GM19023 (cell line): ENCODE measurements around the gene STMN3.

Source experiments
- ATAC-seq: cut with Tn5 transposase; IDR thresholded peaks from one replicate; pipeline ENCODE4 v1.9.1; 2021; ENCODE audit warnings: mild to moderate bottlenecking, moderate library complexity; ENCODE audit not compliant: unreplicated experiment

Gene STMN3

GRCh38 chr20:63692436-63693082 is 39.3 kb upstream of the STMN3 start:
- ATAC-seq, result no peak

DNA sequence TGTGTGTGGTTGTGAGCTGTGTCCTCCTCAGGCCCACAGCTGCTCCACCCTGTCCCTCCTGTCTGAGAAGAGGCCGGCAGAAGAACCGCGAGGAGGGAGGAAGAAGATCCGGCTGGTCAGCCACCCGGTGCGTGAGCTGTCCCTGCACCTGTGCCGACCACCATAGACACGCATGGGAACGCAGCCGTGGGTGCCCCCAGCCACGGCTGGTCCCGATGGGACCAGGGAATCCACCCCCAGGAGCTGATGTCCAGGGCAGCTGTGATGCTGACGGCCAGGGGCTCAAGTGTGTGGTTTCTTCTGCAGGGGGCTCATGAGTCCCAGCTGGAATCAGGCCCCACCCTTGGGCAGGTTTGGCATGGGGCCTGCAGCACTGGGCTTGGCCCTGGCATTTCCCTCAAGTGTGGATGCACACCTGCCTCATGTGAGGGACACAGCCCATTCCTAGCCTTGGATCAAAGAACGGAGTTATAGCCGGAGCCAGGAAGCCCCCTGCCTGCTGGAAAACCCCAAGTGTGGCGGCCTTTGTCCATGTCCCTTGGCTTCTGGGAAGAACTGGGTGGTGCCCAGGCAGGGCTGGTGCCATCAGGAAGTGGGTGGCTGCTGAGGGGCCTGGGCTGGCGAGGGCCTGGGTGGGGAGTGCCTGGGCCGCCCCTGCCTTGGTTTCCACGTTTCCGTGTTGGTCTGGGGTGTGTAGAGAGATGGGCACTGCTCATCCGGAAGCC is 38.6 kb upstream of the STMN3 start:
- no peak for ATAC-seq

DNA sequence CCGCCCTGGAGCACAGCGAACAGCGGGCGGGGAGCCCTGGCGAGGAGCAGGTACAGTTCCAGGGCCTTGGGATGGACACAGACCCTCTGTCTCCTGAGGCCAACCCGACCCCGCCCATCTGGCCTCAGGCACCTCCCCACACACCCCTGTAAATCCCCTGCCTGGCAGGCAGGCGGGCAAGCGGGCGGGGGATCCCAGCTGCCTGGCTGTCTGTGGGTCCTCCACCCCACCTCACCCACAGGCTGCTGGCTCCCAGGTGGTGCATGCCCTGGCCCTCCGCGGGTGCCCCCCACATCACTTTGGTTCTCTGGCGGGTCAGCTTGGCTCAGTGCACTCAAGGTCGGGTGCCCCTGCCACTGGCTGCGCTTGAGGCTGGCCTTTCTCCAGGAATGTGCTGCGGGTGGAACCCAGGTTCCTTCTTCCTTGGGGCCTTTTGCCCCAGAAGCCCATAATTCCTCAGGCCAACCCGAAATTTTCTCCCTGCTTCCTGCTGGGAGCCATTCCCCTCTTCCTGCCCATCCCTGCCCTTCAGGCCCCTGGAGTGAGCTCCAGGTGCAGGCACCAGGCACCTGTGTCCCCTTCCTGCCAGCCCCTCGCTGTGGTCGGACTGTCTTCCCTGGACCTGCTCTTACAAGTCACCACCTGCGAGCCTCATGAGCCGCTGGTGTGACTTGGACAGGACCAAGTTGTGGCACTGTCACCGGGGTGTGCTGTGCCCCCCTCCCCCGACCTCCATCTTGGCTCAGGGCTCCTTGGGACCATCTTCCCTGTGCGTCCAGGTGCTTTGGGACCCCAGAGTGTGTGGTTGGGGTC is 37.9 kb upstream of the STMN3 start:
- ATAC-seq, result no peak

DNA sequence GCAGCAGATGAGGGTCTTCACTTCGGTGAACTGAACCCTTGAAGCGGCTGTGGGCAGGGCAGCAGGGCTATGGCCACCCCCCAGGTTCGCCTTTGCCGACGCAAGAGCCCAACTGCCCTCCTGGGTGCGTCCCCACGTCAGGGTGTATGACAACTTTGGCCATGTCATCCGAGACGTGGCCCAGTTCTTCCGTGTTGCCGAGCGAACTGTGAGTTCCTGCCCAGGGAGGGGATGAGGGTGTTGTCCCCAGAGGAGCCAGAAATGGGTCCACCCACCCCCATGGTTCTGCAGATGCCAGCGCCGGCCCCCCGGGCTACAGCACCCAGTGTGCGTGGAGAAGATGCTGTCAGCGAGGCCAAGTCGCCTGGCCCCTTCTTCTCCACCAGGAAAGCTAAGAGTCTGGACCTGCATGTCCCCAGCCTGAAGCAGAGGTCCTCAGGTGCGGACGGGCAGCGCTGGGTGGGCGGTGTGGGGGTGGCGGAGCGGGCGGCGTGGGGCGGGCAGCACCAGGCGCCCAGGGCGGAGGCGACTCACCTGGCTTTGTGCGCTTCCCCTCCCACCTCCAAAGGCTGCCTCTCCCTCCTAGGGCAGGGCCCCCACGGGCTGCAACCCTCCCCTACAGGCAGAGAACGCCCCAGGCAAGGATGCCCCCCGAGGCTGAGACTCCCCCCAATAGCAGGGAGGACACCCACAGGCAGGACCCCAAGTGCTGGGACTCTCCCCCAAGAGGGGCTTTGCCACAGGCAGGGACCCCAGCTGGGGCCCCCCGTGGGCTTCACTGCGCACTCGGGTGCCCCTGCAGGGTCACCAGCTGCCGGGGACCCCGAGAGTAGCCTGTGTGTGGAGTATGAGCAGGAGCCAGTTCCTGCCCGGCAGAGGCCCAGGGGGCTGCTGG is 37.0 kb upstream of the STMN3 start:
- no peak for ATAC-seq

DNA sequence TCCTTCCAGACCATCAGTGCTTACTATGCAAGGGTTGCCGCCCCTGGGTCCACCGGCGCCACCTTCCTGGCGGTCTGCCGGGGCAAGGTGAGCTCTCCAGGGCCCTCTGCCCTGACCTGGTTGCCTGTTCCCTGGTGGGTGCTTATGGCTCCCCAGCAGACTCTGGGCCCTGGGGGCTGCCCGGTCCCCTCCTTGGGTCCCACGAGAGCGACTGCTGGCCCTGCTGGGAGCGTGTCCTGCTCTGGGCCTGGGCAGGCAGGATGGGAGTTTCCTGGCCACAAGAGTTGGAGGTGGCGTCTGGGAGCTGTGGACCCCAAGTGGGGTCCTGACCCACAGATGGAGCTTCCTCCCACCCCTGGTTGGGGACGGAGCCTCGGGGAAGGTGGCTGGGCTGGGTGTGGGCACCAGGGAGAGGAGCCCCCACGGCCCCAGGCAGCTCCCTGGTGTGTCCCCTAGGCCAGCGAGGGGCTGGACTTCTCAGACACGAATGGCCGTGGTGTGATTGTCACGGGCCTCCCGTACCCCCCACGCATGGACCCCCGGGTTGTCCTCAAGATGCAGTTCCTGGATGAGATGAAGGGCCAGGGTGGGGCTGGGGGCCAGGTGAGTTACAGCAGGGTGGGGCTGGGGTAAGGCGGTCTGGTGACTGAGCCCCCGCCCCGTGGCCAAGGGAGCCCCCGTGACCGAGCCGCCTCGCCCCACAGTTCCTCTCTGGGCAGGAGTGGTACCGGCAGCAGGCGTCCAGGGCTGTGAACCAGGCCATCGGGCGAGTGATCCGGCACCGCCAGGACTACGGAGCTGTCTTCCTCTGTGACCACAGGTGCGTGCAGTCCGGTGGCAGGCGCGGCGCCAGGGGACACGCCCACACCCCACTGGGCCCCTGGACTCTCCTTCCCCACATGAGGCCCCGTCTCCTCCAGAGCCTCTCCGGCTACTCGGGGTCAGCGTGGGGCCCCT is 36.1 kb upstream of the STMN3 start:
- no peak for ATAC-seq

DNA sequence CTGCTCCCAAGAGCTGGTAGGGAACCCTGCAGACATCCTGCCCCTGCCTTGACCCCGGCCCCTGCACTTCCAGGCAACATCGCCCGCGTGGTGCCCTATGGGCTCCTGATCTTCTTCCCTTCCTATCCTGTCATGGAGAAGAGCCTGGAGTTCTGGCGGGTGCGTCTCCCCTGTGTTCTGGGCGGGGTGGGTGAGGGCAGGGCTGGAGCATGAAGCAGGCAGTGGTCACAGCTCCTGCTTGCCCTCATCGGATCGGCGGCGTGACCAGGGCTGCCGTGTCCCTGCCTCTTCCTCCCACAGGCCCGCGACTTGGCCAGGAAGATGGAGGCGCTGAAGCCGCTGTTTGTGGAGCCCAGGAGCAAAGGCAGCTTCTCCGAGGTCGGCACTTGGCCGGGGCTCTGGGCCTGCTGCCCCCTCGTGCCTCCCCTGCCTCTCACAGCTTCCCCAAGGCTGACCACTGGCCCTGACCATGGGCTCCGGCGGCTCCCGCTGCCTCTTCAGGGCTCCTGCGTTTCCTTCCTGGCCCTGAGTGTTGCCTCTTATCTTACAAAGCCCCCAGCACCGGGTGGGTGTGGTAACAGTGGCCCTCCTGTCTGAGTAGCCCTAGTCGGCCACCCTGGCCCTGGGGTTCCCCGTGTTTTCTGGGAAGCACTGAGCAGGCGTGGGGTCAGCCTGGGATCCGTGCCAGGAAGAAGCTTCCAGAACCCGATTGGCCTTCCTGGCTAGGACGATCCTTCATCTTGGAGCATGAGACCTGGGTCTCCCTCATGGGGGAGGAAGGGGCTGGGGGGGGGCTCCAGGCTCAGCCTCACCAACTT is 35.2 kb upstream of the STMN3 start:
- no peak for ATAC-seq

DNA sequence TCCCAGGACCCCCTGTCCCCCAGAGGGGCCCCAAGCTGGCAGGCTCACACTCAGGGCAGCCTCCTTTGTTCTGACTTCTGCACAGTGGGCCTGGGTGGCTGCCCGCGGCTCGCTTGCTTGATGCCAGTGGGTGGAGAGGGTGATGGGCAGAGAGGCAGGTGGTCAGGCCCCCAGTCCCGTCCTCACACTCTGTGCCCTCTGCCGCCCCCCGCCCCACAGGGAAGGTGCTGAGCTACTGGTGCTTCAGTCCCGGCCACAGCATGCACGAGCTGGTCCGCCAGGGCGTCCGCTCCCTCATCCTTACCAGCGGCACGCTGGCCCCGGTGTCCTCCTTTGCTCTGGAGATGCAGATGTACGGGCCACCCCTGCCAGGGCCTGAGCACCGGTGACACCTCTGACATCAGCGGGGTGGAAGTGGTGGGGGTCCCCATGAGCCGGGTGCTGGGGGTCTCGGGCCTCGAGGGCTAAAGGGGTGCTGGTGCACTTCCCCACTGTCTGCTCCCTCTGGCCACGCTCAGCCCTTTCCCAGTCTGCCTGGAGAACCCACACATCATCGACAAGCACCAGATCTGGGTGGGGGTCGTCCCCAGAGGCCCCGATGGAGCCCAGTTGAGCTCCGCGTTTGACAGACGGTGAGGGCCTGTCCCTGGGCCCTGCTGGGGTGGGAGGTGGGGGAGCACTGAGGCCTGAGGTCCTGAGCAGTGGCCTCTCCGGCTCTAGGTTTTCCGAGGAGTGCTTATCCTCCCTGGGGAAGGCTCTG is 34.4 kb upstream of the STMN3 start:
- no peak for ATAC-seq

- no peak for ATAC-seq
These were observed 33.5 kb upstream of the STMN3 start for GRCh38 chr20:63686492-63687321.

DNA sequence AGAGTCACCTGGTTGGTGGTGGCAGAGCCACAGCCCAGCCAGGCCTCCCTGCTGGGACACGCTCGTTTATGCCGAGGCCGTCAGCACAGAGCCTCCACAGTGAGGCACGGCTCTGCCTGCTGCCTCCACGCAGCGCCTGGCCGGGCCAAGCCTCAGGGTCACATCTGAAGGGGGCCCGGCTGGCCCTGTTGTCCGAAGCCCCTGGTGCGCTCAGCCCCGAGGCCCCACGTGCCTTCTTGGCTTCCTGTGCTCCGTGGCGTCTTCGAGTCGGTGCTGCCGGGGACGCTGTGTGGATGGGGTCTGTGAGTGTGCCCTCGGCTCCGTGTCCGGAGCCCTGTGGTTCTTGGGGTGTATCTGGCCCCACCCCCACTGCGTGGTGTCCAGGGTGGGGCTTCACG is 32.9 kb upstream of the STMN3 start:
- no peak for ATAC-seq

- no peak for ATAC-seq
These were observed 32.2 kb upstream of the STMN3 start for GRCh38 chr20:63685269-63686026.

DNA sequence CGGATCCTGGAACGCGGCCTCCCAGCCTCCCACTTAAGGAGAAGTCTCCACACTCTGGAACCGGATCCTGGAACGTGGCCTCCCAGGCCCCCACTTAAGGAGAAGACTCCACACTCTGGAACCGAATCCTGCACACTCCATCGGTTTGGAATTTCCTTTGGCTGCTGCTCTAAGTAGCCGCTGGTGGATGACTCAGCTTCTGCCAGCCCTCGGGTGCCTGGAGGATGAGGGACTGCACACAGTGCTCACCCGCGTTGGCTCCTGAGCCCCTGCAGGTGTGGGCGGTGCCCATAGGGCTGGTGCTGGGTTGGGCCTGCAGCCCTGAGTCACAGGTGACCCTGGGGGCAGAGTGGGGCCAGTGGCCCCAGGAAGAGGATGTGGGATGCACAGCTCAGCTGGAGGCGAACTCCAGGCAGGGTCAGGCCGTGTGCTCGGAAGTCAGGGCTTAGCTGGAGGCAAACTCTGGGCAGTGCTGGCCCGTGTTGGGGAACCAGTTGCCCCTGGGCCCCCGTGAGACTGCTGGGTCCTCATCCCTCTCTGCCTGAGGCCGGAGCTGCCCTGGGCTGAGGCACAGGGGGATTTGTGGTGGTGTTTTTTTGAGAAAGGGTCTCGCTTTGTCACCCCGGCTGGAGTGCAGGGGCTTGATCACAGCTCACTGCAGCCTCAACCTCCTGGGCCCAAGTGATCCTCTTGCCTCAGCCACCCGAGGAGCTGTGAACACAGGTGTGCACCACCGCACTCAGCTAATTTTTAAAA is 29.3 kb upstream of the STMN3 start:
- no peak for ATAC-seq

GRCh38 chr20:63681609-63682142 is 28.5 kb upstream of the STMN3 start:
- no peak for ATAC-seq

DNA sequence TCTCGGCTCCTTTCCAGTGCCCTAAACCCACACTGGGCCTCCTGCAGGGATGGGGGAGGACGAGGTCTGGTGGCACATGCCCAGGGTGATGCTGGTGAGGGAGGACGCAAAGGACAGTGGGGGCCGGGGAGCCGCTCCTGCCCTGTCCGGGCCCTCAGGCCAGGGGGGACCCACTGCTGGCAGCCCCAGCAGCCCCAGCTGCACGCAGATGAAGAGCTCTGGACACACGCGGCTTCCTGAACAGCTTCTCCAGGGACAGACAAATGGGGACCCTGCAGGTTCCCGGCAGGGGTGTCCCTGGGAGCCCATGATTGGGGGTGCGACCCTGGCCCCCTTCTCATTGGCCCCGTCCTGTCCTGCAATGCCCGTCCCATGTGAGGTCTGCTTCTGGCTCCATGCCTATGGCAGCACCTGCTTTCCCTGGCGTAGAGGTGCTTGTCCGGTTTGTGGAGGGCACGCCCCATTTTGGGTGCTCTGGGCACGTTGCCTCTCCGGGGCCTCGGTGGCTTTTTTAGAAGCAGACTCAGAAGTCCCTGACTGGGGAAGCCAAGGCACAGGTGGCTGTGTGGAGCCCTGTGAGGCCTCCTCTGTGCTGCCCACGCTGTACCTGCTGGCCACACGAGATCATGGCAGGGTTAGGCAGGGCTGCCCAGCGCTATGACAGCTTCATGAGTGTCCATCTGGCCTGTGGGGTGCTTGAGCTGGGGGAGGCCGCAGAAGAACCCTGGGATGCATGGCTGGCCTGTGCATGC is 27.8 kb upstream of the STMN3 start:
- no peak for ATAC-seq

DNA sequence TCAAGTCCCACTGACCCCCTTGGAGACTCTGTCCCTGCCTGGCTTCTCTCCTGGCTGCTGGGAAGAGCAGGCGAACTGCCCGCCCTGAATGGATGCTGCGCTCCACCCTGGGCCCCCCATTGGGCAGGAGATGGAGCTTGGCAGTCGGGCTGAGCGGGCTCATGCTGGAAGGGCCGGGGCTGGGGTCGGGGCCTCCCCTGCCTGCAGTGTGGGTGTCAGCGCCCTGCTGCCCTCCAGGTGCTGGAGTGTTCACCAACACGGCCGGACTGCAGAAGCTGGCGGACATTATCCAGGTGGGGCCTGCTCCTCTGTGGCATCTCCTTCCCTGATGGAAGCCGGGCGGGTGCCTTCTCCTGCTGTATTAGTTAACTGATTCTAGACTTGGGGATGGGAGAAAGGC is 27.2 kb upstream of the STMN3 start:
- no peak for ATAC-seq

GRCh38 chr20:63679799-63680305 is 26.6 kb upstream of the STMN3 start:
- no peak for ATAC-seq
